H54 (cell line): Measurements from ENCODE around the gene CATSPERB.
A peak's percentile ranks its signal among the peaks of the same experiment; 100 is the strongest.
"Not testable (repeated sequence)": the region's sequence is repeated elsewhere in the genome, so short reads cannot be mapped to it uniquely, and the experiment has no call there.

Source experiments
- DNase-seq: peaks from one replicate; pipeline ENCODE4 v3.0.0; 2011; ENCODE audit warnings: low spot score, mixed read lengths; ENCODE audit not compliant: insufficient read length
- FAIRE-seq: peaks from 3 replicates; lab custom pipeline; 2011; peaks lifted over from hg19 to GRCh38; lab: Jason Lieb, UNC
- POLR2A ChIP-seq: IDR thresholded peaks from 2 replicates; pipeline ENCODE4 v1.6.1; 2011; ENCODE audit warnings: low read depth, mild to moderate bottlenecking, low read length

The CATSPERB gene

GRCh38 chr14:91679273-91679672, 52.6 kb downstream of the CATSPERB start:
- DNase-seq (no peak), FAIRE-seq (no peak)
- no peak for TF ChIP-seq POLR2A

GRCh38 chr14:91677687-91678086, 54.2 kb downstream of the CATSPERB start:
- not testable (repeated sequence) for DNase-seq, FAIRE-seq

DNA sequence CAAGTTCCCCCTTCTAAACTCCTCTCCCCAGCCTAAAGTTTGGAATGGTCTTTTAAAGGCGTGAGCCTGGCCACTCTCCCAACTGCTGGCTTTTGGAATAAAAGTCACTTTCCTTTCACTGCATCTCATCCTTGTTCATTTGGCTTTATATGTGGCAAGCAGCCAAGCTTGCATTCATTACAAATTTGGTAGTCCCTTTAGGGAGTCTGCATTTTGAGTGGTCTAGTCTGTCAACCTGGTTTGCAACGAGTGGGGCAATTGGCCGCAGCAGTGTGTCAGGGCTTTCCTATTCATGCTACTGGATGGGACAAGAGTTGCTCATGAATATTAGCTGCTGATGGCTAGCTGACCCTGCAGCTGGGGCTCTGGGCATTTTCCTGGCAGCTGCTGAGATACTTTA, 57.0 kb downstream of the CATSPERB start:
- no peak for TF ChIP-seq POLR2A
- DNase-seq: no peak
- no peak for FAIRE-seq

DNA sequence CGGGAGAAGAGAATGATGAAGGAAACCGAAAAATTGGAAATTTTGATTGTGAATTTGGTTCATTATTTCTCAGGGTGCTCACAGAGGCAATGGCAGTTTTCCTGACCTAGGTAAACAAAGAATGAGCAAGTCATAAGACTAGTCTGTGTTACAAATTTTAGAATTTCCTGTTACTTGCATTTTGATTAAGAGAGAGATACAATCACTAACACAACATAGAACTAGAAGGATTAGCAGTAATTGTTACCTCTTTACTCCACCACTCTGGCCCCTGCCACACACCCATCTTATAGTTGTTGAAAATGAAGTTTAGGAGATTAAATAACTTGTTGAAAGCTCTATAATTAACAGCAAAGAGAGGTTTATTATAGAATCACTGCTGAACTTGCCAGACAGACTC, 62.0 kb downstream of the CATSPERB start:
- no peak for TF ChIP-seq POLR2A
- FAIRE-seq: no peak

GRCh38 chr14:91667101-91667500, 64.8 kb downstream of the CATSPERB start:
- not testable (repeated sequence) for FAIRE-seq, DNase-seq

More for the DNA sequence above, 62.0 kb downstream of the CATSPERB start:
- DNase-seq: no peak

DNA sequence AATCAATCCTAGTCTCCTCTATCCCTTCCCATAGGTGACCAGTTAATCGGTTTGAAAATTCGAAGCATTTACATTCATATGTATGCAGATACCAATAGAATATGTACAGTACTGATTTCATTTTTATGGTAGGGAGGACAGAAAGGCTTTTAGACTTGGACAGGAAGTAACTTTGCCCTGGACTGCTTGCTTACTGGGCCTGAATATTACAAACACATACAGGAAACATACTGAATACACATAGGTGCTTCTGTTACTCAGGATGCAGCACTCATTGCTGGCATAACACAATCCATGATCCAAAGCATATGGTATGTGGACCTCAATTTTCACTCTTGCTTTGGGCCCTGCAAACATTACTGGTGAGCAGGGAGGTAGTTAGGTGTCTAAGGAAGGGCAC, 71.1 kb downstream of the CATSPERB start:
- FAIRE-seq: no peak
- no peak for DNase-seq
- TF ChIP-seq POLR2A: no peak

- DNase-seq (no peak), FAIRE-seq (no peak)
- no peak for TF ChIP-seq POLR2A
Measured at GRCh38 chr14:91654836-91655235, 77.0 kb downstream of the CATSPERB start.

DNA sequence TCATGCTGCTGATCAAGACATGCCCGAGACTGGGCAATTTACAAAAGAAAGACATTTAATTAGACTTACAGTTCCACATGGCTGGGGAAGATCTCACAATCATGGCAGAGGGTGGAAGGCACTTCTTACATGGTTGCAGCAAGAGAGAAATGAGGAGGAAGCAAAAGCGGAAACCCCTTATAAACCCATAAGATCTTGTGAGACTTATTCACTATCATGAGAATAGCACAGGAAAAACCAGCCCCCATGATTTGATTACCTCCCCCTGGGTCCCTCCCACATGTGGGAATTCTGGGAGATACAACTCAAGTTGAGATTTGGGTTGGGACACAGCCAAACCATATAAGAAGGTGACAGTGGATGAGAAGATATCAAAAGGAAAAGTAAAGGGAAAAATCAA, 78.4 kb downstream of the CATSPERB start:
- DNase-seq (no peak), FAIRE-seq (no peak)
- TF ChIP-seq POLR2A: no peak

DNA sequence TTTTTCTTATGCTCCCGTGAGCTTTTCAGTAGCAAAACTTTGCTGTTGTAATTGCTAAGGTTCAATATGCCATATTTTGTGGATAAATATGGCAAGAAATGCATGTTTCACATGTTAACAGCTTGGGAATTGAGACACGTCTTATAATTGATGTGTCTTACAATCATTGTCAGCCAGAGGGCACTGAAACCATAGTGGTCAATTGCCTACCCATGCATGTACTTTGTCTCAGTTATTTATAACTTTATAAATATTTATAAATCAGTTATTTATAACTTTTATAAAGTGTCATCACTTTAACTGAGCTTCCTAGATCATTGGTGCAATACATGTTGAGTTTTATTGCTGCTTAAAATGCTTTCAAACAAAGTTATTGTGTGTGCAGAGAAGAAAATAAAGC, 82.0 kb downstream of the CATSPERB start:
- no peak for TF ChIP-seq POLR2A
- peak; percentile 6 for FAIRE-seq
- no peak for DNase-seq

GRCh38 chr14:91647856-91648255, 84.0 kb downstream of the CATSPERB start:
- no peak for TF ChIP-seq POLR2A

GRCh38 chr14:91636604-91637003, 95.3 kb downstream of the CATSPERB start:
- FAIRE-seq (no peak), DNase-seq (no peak)
- no peak for TF ChIP-seq POLR2A

More at GRCh38 chr14:91647856-91648255, 84.0 kb downstream of the CATSPERB start:
- FAIRE-seq: no peak
- DNase-seq: no peak

DNA sequence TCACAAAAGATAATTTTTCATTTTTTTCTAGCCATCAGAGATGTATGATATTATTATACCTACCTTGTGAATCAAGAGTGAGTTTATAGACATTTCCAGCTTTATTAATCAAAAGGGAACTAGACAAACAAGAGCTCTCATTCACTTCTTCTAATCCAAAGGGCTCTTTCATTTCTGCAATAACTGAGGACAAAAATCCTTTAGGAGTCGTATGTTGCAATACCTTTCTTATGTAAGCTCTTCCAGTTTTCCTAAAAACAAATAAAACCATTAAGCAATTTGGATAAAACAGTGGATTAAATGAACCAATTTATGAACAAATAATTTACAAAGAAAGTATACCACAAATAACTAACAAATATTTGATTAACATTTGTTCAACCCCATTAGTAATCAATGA, 107.1 kb downstream of the CATSPERB start:
- no peak for FAIRE-seq
- TF ChIP-seq POLR2A: no peak
- no peak for DNase-seq

- no peak for TF ChIP-seq POLR2A
- DNase-seq (no peak), FAIRE-seq (no peak)
Measured at GRCh38 chr14:91614187-91614586, 117.7 kb downstream of the CATSPERB start.

- DNase-seq (no peak), FAIRE-seq (no peak)
- no peak for TF ChIP-seq POLR2A
Measured at GRCh38 chr14:91613459-91614112, 118.3 kb downstream of the CATSPERB start.

GRCh38 chr14:91611528-91611927, 120.4 kb downstream of the CATSPERB start:
- FAIRE-seq (no peak), DNase-seq (no peak)
- TF ChIP-seq POLR2A: no peak
